HK-2 (cell line): ENCODE measurements around the gene MX2.
"Not testable (repeated sequence)": the region's sequence is repeated elsewhere in the genome, so short reads cannot be mapped to it uniquely, and the experiment has no call there.

Experiments
- DNase-seq: peaks from one replicate; pipeline ENCODE4 v3.0.0-alpha.2; 2018; ENCODE audit not compliant: unreplicated experiment

The MX2 gene

GRCh38 chr21:41418393-41418792 lies 56.6 kb downstream of the MX2 start:
- DNase-seq: no peak

- DNase-seq: no peak
Observed at GRCh38 chr21:41418956-41419680, 57.3 kb downstream of the MX2 start.

- DNase-seq: peak; percentile 65
Observed at GRCh38 chr21:41419921-41420862, 58.4 kb downstream of the MX2 start.

- not testable (repeated sequence) for DNase-seq
Observed at GRCh38 chr21:41420998-41421397, 59.2 kb downstream of the MX2 start.

GRCh38 chr21:41422546-41423304 lies 60.9 kb downstream of the MX2 start:
- no peak for DNase-seq

GRCh38 chr21:41423305-41423636 lies 61.4 kb downstream of the MX2 start:
- not testable (repeated sequence) for DNase-seq

GRCh38 chr21:41425588-41425953 lies 63.7 kb downstream of the MX2 start:
- DNase-seq: no peak

GRCh38 chr21:41425954-41426675 lies 64.3 kb downstream of the MX2 start, which contains the start of gene MX1:
Gene MX1, plus strand, starts transcription at chr21:41426239. Its CDS starts 5,832 bp downstream, at chr21:41432071.
- no peak for DNase-seq

GRCh38 chr21:41426676-41427404 lies 65.0 kb downstream of the MX2 start:
- DNase-seq: no peak

- DNase-seq: no peak
Observed at GRCh38 chr21:41427556-41427955, 65.7 kb downstream of the MX2 start.

GRCh38 chr21:41428311-41428710 lies 66.5 kb downstream of the MX2 start:
- DNase-seq: no peak

- DNase-seq: no peak
Observed at GRCh38 chr21:41428847-41429246, 67.0 kb downstream of the MX2 start.

- DNase-seq: no peak
Observed at GRCh38 chr21:41429305-41429704, 67.5 kb downstream of the MX2 start.

- no peak for DNase-seq
Observed at GRCh38 chr21:41429925-41430491, 68.2 kb downstream of the MX2 start.

GRCh38 chr21:41431788-41432548 lies 70.1 kb downstream of the MX2 start:
- no peak for DNase-seq

- no peak for DNase-seq
Observed at GRCh38 chr21:41432562-41433460, 71.0 kb downstream of the MX2 start.

- no peak for DNase-seq
Observed at GRCh38 chr21:41433566-41433965, 71.7 kb downstream of the MX2 start.

GRCh38 chr21:41435706-41436105 lies 73.9 kb downstream of the MX2 start:
- no peak for DNase-seq

- no peak for DNase-seq
Observed at GRCh38 chr21:41437729-41438128, 75.9 kb downstream of the MX2 start.
